Pulmonary artery endothelial cell (primary cell): Measurements from ENCODE around the gene MECP2. TPM values are rescaled to one million over a fixed set of nuclear protein-coding genes. Genes with fewer than 3 reads are reported as not detected.

Experiments used
- DNase-seq: peaks from one replicate; pipeline ENCODE4 v3.0.0-alpha.2; 2011; ENCODE audit warnings: low read depth, low spot score
- total RNA-seq: library from RNA; depleted of rRNA; stranded (reverse); fragments of >200 nt; gene quantifications from 2 replicates; pipeline ENCODE4 v1.2.3, GENCODE V29; 2014

Gene MECP2
- total RNA-seq, 1 donor from 2014 or later: 20.4 TPM

DNA sequence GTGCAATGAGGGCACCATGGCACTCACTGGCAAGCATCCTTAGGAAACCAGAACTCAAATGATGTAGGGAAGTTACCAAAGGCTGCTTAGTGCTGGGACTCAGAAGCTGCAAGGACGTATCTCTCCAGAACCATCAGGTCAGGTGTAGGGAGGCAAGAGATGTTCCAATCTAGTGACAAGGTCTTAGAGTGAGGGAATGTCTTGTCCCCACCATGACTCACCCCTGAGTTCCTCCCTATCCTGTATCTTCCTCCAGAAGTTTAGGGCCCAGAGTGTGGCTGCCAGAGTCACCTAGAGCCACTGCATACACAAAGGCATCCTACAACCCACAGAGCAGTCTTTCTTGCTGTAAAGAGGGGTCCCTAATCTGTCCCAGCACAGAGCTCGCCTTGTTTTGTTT lies 63.7 kb downstream of the MECP2 start:
- DNase-seq: no peak

DNA sequence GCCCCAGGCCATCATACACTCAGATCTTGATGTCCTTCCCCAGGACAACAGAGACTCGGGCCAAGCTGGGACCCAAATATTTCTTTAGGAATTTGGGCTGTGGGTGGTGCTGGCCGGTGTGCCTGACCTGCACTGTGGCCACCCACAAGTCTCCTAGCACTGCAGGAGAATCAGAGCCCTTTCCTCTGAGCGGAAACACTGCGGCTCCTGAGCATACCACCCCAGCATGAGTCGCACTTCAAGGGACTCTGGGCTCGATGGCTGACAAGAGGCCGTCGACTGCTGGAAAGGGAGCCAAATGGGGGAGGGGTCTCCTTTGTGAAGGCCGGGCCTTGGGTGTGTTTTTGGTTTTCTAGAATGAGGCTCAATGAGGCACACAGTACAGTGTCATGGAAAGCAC lies 64.9 kb downstream of the MECP2 start:
- no peak for DNase-seq

GRCh38 chrX:154032160-154032559 lies 65.4 kb downstream of the MECP2 start:
- no peak for DNase-seq

- DNase-seq: no peak
These were observed 66.7 kb downstream of the MECP2 start for GRCh38 chrX:154030715-154031305.

DNA sequence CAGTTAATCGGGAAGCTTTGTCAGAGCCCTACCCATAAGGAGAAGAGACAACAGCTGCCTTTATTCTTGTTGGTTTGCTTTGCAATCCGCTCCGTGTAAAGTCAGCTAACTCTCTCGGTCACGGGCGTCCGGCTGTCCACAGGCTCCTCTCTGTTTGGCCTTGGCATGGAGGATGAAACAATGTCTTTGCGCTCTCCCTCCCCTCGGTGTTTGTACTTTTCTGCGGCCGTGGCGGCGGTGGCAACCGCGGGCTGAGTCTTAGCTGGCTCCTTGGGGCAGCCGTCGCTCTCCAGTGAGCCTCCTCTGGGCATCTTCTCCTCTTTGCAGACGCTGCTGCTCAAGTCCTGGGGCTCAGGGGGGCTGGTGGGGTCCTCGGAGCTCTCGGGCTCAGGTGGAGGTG lies 67.3 kb downstream of the MECP2 start:
- no peak for DNase-seq

DNA sequence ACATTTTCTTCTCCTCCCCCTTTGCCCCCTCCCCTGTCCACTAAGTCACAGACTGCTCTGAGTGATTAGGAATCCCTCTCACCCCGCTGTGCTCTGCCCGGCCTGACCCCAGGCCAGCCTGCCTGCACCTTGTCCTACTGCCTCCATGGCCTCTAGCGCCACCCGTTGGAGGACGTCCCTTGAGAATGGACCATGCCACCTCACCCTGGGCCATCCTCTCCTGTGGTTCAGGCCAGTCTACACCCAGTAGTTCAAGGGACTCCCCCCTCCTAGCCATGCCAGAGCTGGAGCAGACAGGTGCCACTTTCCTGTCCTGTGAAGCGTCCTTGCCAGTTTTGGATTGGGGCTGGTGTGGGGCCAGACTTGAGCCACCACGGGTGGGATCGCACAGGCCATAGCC lies 68.1 kb downstream of the MECP2 start:
- no peak for DNase-seq

GRCh38 chrX:154028502-154029184 lies 68.9 kb downstream of the MECP2 start:
- no peak for DNase-seq

DNA sequence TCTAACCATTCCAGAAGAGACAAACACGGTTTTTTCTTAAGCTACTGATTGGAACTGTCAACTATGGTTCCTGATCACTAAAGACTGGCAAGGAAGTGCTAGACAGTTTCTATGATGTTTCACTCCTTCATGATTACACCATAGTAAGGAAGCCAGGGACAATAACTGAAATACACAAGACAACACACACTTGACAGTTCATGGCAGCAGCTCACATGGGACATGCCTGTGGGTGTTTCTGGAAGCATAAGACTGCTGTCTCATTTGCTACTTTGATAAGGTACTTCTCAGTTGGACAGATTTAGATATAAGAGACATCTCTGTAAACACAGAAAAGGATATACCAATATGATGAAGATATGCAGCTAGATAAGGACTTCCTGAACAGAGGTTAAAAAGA lies 69.5 kb downstream of the MECP2 start:
- no peak for DNase-seq

GRCh38 chrX:154027022-154027402 lies 70.5 kb downstream of the MECP2 start:
- no peak for DNase-seq

GRCh38 chrX:154026136-154027021 lies 71.1 kb downstream of the MECP2 start:
- DNase-seq: no peak

GRCh38 chrX:154025230-154025629 lies 72.3 kb downstream of the MECP2 start:
- no peak for DNase-seq

- no peak for DNase-seq
These were observed 73.2 kb downstream of the MECP2 start for GRCh38 chrX:154024271-154024670.

DNA sequence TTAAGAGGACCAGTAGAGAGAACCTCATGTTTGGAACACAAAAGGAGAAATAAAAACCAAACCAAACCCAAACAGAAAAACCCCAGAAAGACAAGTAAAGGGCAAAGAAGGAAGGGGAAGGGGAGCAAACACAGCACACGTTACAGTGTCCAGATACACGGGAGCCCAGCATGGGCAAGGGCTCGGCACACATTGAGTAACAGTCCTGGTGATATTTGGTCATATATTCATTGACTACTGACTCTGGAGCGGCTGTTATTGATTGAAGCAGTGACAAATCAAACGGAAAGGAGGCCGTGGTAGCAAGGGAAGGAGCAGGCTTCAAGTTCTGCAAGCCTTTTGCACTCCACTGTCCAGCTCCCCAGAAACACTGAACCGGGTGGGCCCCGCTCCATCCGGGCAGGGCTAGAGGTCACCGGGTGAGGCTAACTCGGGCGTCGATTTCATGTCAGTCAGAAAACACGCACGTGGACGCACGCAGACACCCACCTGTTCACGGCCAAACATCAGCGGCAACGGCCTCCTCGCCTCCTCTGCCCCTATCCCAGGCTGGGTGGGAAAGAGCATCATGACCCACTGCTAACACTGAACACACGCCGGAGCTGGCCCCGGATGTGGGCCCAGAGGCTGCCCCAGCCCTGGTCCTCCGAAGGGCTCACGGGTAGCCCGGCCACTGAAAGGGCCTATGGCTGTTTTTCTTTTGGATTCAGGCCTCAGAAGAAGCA lies 74.1 kb downstream of the MECP2 start:
- no peak for DNase-seq

DNA sequence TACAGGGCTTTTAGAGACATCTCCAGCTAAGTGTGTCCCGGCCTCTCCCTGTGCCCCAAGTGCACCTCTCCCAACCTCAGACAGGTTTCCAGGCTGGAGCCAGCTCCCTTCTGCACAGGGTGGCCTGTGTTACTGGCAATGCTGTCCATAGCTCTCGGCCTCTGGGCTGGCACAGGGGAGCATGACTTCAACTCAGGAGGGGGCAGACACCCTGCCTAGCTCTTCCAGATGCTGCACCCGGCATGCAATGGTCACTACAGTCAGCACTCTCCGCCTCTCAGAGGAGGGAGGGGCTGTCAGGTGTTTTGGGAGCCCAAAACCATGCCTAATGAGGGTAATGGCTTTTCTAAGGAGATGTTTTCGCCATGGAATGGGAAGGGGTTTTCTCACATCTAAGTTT lies 75.4 kb downstream of the MECP2 start:
- DNase-seq: no peak

DNA sequence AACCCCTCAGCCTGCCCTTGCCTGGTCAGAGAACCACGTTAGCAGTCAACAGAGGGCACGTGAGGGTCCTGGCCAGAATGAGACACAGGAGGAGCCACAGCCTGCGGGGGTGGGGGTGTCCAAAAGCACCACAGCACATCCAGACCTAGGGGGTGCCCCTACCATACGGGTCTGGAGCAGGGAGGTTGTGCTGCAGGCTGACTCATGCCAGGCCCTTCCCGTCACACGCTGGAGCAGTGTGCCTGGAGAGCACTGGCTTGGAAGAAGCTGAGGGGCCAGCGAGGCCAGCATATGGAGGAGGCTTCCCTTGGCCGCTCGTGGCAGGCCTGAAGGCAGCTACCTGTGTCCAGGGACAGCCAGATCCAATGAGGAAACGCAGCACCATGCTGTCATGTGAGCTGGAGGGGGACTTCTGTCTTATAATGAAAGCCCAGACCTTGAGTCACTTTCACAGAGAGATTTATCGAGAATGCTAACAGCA lies 76.3 kb downstream of the MECP2 start:
- DNase-seq: peak; percentile 30

DNA sequence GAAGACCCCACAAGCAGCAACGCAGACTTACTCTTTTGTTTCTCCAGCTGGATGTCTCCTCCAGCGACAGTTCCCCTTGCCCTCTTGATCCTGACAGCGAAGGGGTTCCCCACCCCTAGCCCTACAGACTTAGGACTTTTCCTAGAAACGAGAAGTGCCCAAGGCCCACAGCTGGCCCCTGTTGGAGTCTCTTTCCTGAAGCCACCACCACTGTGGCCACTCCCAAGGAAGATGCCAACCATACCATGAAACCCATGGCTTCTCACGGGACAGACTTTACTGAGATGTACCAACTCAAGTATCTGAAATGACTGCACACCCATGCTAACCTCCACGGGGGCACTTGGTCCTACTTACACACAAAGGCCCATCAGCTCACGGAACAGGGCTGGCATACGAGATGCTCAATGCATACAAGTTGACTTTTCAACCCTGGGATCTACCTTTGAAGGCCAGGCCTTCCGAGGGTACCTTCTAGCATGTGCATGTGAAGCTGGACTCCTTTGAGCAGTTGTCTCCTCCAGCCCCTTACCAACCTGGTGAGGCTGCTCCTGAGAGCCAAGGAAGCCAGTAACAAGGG lies 76.9 kb downstream of the MECP2 start:
- no peak for DNase-seq

DNA sequence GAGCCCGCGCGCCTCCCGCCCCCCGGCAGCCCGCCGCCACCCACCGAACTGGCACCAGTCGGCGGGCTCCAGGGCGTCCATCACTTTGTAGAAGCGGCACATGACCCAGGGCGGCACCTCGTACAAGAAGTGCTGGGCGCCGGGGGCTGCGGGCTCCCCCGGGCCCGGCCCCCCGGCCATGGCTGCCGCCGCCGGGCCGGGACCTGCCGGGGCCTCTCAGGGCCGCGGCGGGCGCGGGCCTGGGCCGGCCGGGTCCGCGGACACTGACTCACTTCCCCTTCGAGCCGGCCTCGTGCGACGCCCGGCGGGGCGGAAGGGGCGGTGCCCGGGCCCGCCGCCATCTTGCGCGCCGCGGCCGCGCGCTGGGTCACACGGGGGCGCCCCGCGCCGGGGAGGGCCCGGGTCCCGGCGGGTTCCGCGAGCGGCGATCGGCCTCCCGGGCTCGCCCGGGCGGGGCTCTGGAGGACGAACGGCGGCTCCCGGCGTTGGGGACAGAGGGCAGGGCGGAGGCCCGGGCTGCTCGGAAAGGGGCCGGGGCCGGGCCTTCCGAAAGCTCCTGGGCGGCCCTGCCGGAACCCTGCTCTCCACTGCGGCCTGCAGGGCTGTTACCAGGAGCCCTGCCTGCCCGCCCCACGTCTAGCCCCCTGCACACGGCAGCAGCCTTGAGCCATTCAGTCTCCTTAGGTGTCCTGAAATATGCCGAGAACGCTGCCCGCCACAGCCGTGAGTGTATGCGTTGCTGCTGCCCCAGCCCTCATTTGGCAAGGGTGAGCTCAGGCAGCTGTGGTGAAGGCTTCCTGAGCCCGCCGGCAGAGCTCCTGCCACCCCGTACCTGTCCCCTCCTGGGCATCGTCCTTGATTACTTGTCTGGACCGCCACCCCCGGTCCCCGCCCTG lies 77.6 kb downstream of the MECP2 start, which contains the start of gene IRAK1:
Gene IRAK1, minus strand, starts transcription at position 270 of the 896 bp plus-strand sequence. Its CDS starts 90 bp downstream, at position 180.
- no peak for DNase-seq

DNA sequence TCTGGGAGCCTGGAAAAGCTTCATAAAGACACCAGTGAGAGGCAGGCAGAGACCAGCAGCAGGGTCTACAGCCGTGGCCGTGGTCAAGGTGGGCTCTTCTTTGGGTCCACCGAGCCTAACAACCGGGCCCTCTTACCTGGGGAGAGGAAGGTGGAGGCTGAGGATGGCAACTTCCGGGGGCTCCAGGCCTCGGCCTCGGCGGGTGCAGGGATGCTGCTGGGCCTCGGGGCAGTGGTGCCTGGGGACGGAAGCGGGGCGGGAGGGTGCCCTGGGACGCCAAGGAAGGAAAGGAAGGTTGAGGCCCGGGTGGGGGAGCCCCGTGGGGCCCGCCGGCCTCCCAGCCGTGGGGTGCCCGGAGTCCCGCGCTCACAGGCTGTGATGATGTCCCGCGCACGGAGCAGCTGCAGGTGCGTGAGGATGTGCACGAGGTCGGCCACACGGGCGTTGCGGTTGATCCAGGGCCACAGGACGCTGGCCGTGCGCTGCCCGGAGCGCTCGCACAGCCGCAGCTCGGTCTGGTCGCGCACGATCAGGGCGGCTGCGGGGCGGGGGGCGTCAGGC lies 78.4 kb downstream of the MECP2 start:
- DNase-seq: no peak

- DNase-seq: no peak
These were observed 78.9 kb downstream of the MECP2 start for GRCh38 chrX:154018518-154019060.
